Right lobe of liver (tissue), 4 donors: ENCODE data around the gene PLEKHM2.

ENCODE experiments used
- POLR2A ChIP-seq: fragments of 450-650 bp; IDR thresholded peaks from one replicate; pipeline ENCODE4 v1.6.1; 2017; ENCODE audit warnings: antibody characterized with exemption, mild to moderate bottlenecking
- TF ChIP-seq, protein P1 (sequence below), 4 donors: fragments of 200-600 bp in 3 of 4; fragments of 450-650 bp in 1 of 4; IDR thresholded peaks; one replicate each; pipeline versions ENCODE4 v1.5.1 to v1.8.0; 2016 to 2022; ENCODE audit warnings: antibody characterized with exemption in 4 of 4, mild to moderate bottlenecking in 2 of 4
- donor health status: DM: no; HTN: no; CAD: no.
- donor health status: DM: no; HTN: no; CAD: no.
- donor health status: DM: no; HTN: yes; CAD: no.

DNA sequence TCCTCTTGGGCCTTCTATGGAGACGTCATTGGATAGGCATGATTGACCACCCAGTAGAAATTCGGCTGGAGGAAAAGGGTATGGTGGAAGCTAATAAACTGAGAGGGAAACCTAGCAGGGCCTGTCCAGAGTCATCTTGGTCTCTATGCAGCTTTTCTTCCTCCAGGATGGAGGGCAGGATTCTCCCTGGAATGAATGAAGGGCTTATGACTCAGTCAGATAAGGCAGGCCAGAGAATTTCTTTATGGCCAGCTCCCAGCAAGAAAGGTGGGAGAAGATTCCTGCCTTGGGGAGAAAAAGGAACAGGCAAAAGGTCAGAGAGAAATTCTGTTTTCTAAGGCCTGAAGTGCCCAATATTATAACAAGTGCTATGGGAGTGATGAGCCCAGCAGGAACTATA is 91.6 kb downstream of the PLEKHM2 start:
- TF ChIP-seq, protein P1, sequence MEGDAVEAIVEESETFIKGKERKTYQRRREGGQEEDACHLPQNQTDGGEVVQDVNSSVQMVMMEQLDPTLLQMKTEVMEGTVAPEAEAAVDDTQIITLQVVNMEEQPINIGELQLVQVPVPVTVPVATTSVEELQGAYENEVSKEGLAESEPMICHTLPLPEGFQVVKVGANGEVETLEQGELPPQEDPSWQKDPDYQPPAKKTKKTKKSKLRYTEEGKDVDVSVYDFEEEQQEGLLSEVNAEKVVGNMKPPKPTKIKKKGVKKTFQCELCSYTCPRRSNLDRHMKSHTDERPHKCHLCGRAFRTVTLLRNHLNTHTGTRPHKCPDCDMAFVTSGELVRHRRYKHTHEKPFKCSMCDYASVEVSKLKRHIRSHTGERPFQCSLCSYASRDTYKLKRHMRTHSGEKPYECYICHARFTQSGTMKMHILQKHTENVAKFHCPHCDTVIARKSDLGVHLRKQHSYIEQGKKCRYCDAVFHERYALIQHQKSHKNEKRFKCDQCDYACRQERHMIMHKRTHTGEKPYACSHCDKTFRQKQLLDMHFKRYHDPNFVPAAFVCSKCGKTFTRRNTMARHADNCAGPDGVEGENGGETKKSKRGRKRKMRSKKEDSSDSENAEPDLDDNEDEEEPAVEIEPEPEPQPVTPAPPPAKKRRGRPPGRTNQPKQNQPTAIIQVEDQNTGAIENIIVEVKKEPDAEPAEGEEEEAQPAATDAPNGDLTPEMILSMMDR (IDR thresholded peaks at IDR 0.05): no peak
- TF ChIP-seq POLR2A: no peak
